ENCODE measurements around the gene FUS.

GRCh38 chr16:31177136-31177535 is 2.8 kb upstream of the FUS start:
- TF ChIP-seq CTCF (IDR thresholded peaks at IDR 0.05) (no peak), POLR2A (IDR thresholded peaks at IDR 0.05) (no peak)
